PC-9 (cell line): ENCODE results near the gene MCMBP.

Experiments used
- EZH2 ChIP-seq: fragments of 200-600 bp; sonication (generic); IDR thresholded peaks from 2 replicates; pipeline ENCODE4 v1.8.0; 2017; ENCODE audit warnings: antibody characterized with exemption, low read depth
- TF ChIP-seq, protein P1 (sequence below): fragments of 200-600 bp; sonication (generic); conservative IDR thresholded peaks from 2 replicates; pipeline ENCODE4 v1.6.1; 2017; ENCODE audit warnings: mixed run types, antibody characterized with exemption, mild to moderate bottlenecking, moderate library complexity

- TF ChIP-seq, protein P1, sequence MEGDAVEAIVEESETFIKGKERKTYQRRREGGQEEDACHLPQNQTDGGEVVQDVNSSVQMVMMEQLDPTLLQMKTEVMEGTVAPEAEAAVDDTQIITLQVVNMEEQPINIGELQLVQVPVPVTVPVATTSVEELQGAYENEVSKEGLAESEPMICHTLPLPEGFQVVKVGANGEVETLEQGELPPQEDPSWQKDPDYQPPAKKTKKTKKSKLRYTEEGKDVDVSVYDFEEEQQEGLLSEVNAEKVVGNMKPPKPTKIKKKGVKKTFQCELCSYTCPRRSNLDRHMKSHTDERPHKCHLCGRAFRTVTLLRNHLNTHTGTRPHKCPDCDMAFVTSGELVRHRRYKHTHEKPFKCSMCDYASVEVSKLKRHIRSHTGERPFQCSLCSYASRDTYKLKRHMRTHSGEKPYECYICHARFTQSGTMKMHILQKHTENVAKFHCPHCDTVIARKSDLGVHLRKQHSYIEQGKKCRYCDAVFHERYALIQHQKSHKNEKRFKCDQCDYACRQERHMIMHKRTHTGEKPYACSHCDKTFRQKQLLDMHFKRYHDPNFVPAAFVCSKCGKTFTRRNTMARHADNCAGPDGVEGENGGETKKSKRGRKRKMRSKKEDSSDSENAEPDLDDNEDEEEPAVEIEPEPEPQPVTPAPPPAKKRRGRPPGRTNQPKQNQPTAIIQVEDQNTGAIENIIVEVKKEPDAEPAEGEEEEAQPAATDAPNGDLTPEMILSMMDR, result no peak
- no peak for TF ChIP-seq EZH2
Observed at GRCh38 chr10:119852277-119852676, 20.4 kb downstream of the MCMBP start.
